ENCODE measurements around the gene TSPYL4.

Gene TSPYL4

DNA sequence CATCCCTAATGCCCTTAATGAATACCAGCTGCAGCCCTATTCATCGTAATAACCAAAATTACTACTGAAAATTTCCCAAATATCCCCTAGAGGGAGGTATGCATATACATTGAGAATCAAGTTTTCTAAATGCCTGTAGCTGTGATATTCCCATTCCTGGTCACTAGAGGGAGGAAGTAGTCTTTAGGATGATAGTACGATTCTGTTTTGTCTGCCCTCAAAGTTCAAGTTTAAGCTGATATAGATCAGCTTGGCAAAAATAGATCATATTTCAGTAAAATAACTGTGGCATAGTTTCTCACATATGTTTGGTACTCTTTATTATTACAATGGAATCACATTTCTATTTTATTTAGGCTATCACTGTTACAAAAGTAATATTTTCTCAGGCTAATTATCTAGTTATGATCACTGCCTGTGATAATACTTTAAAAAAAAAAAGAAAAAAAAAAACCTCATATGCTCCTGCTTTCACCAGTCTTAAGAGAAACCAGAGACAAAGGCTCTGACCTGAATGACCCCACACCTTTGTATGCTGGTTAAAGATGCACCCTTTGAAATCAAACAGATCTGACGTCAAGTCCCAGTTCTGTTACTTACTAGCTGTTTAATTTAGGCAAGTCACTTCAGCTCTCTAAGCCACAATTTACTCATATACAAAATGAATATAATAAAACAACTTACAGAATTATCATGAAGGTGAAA is 14.9 kb upstream of the TSPYL4 start:
- DNase-seq = peak in 1 of 5 donors; percentile 38

GRCh38 chr6:116267836-116268588 is 14.1 kb upstream of the TSPYL4 start:
- no peak for DNase-seq

DNA sequence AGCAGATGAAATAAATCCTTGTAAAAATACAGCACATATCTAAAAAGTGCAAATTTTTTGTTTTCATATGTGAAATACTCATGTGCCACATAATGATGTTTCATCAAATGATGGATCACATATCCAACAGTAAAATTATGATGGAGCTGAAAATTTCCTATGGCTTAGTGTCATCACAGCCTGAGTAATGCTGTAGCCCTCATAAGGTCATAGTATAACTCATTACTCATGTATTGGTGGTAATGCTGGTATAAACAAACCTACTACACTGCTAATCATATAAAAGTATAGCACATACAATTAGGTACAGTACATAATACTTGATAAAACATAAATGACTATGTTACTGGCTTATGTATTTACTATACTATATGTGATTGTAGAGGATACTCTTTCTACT is 12.9 kb upstream of the TSPYL4 start:
- DNase-seq = no peak

DNA sequence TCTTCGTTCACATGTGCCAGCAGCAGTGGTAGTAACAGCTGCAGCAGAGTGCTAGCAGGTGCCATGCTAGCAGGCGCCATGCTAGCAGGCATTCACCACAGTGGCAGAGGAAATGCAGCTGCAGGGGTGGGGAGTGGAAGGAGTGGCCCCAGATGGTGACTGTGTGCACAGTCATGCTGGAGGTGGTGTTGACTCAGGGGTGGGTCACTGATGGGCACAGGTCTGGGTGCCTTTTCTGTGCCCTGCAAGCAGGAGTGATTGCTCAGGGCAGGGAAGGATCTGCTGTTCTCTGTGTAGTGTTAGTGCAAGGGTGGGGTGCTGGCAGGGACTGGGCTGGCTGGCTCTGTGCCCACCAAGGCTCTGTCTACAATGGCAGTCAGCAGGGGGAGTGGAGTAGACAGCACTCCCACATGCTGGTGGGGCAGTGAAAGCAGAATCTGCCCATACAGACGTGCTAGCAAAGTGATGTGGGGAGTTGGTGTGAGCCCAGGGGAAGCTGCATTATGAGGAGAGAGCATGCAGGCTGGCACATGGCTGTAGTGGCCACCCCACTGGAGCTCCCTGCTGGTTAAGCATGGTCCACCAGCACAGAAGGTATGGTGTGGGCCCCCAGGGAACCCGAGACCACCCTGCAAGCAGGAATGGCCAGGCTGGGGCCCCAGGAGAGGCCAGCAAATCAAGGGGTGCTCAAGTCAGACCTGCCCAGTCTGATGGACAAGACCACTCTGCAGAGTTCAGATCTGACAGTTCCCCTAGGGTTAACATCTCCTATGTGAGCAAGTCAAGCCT is 11.4 kb upstream of the TSPYL4 start:
- no peak for DNase-seq

DNA sequence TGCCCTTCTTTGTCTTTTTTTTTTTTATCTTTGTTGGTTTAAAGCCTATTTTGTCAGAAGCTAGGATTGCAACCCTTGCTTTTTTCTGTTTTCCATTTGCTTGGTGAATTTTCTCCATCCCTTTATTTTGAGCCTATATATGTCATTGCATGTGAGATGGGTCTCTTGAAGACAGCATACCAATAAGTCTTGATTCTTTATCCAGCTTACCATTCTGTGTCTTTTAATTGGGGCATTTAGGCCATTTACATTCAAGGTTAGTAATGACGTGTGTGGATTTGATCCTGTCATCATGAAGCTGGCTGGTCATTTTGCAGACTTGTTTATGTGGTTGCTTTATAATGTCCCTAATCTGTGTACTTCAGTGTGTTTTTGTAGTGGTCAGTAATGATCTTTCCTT is 9.5 kb upstream of the TSPYL4 start:
- DNase-seq = no peak

DNA sequence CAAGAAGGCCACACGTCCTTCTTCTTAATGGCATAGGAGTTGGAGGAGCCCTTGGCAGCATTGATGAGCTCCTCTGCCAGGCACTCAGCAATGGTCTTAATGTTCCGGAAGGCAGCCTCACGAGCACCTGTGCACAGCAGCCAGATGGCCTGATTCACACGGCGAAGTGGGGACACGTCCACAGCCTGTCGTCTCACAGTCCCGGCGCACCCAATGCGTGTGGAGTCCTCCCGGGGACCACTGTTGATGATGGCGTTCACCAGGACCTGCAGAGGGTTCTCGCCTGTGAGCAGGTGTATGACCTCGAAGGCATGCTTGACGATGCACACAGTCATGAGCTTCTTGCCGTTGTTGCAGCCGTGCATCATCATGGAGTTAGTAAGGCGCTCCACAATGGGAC is 4.6 kb upstream of the TSPYL4 start:
- no peak for DNase-seq

DNA sequence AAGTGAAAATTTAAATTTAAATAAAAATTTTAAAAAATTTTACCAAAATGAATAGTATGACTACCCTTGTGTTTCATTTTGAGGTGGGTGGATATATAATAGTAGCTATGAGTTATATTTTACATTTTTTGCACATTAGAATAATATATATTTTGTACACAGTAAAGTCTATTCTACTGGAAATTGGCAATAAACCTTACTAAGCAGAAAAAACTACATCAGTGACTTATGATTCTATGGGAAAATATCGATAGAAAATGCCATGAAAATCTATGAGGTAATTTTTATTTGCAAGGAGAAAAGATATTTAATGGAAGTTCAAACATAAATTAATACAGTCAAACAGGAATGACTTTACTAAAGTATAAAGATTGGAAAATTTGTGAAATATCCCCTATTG is 2.8 kb upstream of the TSPYL4 start:
- no peak for DNase-seq

- DNase-seq = no peak
Observed at GRCh38 chr6:116255246-116255800, 1.4 kb upstream of the TSPYL4 start.

GRCh38 chr6:116254297-116255056 is 602 bp upstream of the TSPYL4 start:
- no peak for DNase-seq

GRCh38 chr6:116253188-116253504 is 729 bp downstream of the TSPYL4 start:
- no peak for DNase-seq

DNA sequence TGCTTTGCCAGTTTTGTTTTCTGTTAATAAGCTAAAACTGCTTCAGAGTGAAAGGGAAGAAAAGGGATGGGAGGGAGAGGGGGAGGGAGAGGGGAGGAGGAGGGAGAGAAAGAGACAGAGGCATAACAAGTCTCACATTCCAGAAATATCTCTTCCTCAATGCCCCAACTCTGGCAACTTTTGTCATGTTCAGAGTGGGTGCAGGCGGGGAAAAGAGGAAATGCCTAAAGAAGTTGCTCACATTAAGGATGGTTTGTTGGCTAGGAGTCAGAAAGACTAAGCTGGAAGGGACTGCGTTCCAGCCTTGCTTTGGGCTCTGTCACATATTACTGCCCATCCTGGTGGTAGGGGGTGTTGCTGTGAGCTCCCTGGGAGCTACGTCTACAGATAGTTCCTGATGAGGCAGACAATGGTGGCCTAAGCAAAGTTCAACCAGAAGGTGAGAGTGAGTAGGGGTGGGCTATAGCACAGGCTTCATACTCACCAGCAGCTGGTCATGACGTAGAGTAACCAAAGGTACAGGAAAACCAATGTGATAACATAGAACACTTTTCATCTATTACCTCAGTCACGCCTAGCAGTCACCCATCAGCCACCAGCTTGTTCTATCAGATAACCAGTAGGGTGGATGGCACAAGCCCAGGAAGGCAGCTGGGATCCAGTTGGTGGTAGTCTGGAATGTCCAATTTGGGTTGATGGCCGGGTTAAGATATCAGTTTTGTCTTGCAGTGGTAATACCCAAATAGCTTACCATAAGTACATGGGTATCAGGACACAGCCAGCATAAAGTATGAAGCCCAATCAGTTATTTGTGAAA is 2.1 kb downstream of the TSPYL4 start:
- DNase-seq = no peak

- DNase-seq = no peak
Observed at GRCh38 chr6:116248577-116248976, 5.3 kb downstream of the TSPYL4 start.

DNA sequence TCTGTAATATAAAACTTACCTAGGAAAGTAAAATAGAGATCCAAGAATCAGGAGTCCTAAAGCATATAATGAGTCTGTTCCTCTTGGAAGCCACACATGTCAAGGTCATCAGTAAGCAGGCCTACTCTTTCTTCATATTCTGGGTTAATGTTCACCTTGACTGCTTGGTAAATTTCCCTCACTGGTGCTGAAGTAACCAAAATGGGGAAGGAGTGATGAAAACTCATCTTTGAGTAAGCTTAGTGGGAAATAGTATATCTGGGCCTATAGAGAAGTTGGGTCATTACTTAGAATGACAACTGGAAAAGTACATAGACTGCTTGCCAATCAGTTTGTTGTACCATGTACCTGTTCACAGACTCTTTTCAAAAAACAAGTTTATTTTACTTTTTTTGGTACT is 6.6 kb downstream of the TSPYL4 start:
- DNase-seq = no peak

- no peak for DNase-seq
Observed at GRCh38 chr6:116246089-116246488, 7.8 kb downstream of the TSPYL4 start.

DNA sequence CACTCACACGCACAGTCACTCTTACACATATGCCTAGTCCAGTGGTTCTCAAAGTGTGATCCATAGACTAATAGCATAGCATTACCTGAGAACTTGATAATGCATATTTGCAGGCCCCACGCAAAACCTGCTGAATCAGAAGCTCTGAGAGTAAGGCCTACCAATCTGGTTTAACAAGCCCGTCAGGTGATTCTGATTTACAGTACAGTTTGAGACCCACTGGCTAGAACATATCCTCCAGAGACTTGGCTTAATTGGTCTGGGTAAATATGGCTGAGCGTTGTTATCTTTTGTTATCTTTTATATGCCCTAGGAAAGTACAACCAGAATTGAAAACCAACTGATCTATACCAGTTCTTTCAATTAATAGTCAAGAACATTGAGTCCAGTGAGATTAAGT is 9.6 kb downstream of the TSPYL4 start:
- no peak for DNase-seq

DNA sequence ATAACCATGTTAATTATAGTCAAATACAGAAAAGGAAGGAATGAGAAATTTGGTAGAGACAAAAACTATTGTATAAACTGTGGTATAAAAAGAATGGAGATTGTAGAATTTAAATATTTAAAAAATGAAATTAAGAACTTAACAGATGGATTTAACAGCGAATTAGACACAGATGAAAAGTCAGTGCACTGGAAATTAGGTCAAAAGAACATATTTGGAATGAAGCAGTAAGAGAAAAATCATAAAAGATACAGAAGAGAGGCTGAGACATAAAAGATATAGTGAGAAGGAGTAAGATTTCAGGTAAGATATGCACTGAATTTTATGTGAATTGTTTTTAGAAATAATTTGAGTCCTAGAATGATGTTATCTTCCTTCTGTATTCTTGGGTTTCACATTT is 14.0 kb downstream of the TSPYL4 start:
- DNase-seq = no peak

DNA sequence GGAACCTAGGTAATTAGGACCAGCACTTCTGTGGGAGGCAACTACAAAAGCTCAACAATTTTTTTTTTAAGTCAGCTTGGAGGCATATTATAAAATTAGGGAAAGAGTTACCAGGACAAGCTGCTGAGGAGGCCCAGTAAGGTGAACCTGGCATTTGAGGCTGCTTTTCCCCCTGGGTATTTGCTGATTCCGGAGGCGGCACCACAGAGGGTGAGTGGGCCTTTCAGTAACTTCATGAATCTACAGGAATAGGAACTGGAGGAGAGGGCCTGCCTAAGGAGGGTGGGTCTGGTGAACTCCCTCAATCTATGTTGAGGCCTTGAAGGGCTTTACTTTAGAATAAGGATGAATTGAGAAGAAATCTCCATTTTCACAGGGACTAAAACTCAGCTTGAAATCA is 14.6 kb downstream of the TSPYL4 start:
- DNase-seq = no peak

GRCh38 chr6:116238083-116238482 is 15.8 kb downstream of the TSPYL4 start:
- DNase-seq = no peak

DNA sequence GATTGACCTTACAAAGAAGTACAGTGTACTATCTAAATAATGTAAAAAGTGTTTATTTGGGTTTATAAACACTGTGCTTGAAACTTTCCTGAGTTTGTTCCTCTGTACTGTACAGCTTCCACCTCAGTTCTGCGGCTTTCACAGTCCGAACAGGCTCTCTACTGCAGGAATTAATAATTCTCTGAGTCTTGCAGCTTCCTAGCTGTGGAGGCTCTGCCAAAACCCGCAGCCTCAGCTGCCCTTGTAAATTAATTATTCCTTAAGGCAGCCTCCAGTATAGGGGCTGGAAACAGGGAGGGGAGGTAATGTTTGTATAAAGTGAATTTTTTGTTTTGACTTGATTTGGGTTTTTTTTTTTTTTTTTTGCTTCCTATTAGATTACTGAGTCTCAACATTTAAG is 19.2 kb downstream of the TSPYL4 start:
- DNase-seq = no peak

DNA sequence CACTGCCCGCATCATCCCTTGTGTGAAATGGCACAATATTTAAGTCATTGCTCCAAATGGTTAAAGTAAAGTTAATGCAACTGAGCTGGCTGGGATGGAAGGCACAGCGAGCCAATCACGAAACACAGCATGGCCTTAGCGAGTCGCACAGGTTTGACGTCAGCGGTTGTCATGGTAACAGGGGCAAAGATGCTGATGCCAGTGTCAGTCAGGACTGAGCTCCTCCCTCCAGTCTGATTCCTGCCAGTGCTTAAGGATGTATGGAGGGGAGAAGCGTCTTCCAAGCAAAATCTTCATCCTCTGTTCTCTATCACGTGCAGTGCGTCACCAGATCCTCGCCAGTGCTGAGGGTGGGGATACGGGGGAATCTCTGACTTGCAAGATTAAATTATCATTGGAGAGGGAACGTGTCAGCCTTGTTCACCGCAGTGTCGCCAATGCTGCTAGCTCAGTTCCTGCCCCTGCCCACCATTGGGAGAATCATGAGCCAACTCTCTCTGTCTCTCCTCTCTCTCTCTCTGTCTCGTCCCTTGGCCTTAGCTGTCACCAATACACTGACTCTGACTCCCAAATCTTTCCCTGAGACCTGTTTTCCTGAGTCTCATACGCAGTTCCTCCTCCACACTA is 24.5 kb downstream of the TSPYL4 start:
- peak in 1 of 5 donors; percentile 16 for DNase-seq

DNA sequence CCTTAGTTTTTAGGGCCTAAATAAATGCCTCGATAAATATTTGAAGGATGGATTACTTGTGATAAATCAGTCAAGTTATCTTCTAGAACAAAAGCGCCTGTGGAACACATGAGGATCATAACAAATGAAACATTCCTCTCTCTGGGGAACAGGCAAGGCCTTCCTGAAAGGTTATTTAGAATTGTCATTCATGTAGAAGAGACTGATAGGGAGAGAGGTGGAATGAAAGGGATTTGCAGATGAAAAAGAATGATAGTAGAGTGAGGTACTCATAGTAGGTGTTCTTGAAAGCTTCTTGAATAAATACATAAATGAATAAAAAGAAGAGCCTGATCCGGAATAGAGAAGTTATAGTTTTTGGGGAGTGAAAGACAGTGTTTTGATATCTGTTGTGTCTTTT is 30.5 kb downstream of the TSPYL4 start:
- no peak for DNase-seq
